CD14-positive monocyte (primary cell): ENCODE measurements around the gene STRN. TPM values are rescaled to one million over a fixed set of nuclear protein-coding genes. Genes with fewer than 3 reads are reported as not detected.

Source experiments
- DNase-seq, 3 donors: peaks; one replicate each; pipeline ENCODE4 v3.0.0-alpha.2; 2011 to 2022
- H2AFZ ChIP-seq: 2 replicates; pipeline ENCODE4 v1.6.0; 2012; ENCODE audit warnings: mild to moderate bottlenecking, low read depth, low read length, inconsistent platforms; ENCODE audit not compliant: insufficient read depth, poor library complexity, severe bottlenecking
- H3K27ac ChIP-seq, 2 donors: 1 replicate in 1 of 2; 2 replicates in 1 of 2; pipeline ENCODE4 v1.5.1; 2012 to 2013; ENCODE audit warnings: low read length in 2 of 2, control low read depth in 1 of 2, inconsistent platforms in 1 of 2, low read depth in 1 of 2, mild to moderate bottlenecking in 1 of 2
- H3K27me3 ChIP-seq, 2 donors: one replicate each; pipeline versions ENCODE4 v1.6.0 to v1.6.1; 2011 to 2013; ENCODE audit warnings: low read length in 2 of 2; ENCODE audit not compliant: control insufficient read depth in 2 of 2, insufficient read depth in 2 of 2
- H3K36me3 ChIP-seq, 2 donors: replicated peaks in 1 of 2; 1 replicate in 1 of 2; 2 replicates in 1 of 2; pipeline versions ENCODE4 v1.5.1 to v1.6.1; 2012 to 2013; ENCODE audit warnings: low read length in 2 of 2, control low read depth in 1 of 2, inconsistent platforms in 1 of 2, mild to moderate bottlenecking in 1 of 2; ENCODE audit not compliant: insufficient read depth in 2 of 2, control insufficient read depth in 1 of 2
- H3K4me1 ChIP-seq, 2 donors: 1 replicate in 1 of 2; 2 replicates in 1 of 2; pipeline versions ENCODE4 v1.5.1 to v1.6.1; 2012 to 2013; ENCODE audit warnings: low read length in 2 of 2, control low read depth in 1 of 2, inconsistent platforms in 1 of 2, mild to moderate bottlenecking in 1 of 2, moderate library complexity in 1 of 2; ENCODE audit not compliant: insufficient read depth in 2 of 2, control insufficient read depth in 1 of 2
- H3K4me2 ChIP-seq: replicated peaks from 2 replicates; pipeline ENCODE3; 2012; ENCODE audit warnings: low read length, moderate library complexity, mild to moderate bottlenecking; ENCODE audit not compliant: poor library complexity, severe bottlenecking; ENCODE audit errors: extremely low read depth
- H3K4me3 ChIP-seq, 3 experiments: fragments of 200-600 bp in 1 of 3; sonication (generic) in 1 of 3; replicated peaks in 1 of 3; 1 replicate in 2 of 3; 2 replicates in 1 of 3; pipeline ENCODE4 v1.5.1; 2011 to 2013; ENCODE audit warnings: low read length in 3 of 3, mild to moderate bottlenecking in 3 of 3, control low read depth in 2 of 3, low read depth in 2 of 3, inconsistent platforms in 1 of 3, moderate library complexity in 1 of 3
- H3K79me2 ChIP-seq: 2 replicates; pipeline ENCODE4 v1.6.0; 2012; ENCODE audit warnings: mild to moderate bottlenecking, control low read depth, inconsistent platforms, low read length, moderate library complexity; ENCODE audit not compliant: insufficient read depth
- H3K9ac ChIP-seq: 2 replicates; pipeline ENCODE4 v1.6.0; 2017; ENCODE audit warnings: low read length, mild to moderate bottlenecking; ENCODE audit not compliant: insufficient read depth, poor library complexity, severe bottlenecking
- H3K9me3 ChIP-seq, 2 donors: replicated peaks in 1 of 2; 1 replicate in 1 of 2; 2 replicates in 1 of 2; pipeline versions ENCODE4 v1.5.1 to v1.6.1; 2012 to 2013; ENCODE audit warnings: low read length in 2 of 2, control low read depth in 1 of 2; ENCODE audit not compliant: control insufficient read depth in 1 of 2, insufficient read depth in 1 of 2
- H4K20me1 ChIP-seq: 2 replicates; pipeline ENCODE4 v1.6.0; 2012; ENCODE audit warnings: mild to moderate bottlenecking, low read length, control low read depth, moderate library complexity; ENCODE audit not compliant: insufficient read depth
- H3K27ac Mint-ChIP-seq, 7 donors: one replicate each; pipeline ENCODE4 v1.8.0; 2020; ENCODE audit warnings: mild to moderate bottlenecking in 7 of 7, mixed read lengths in 7 of 7, moderate library complexity in 6 of 7, inconsistent platforms in 2 of 7
- H3K27me3 Mint-ChIP-seq, 3 donors: one replicate each; pipeline ENCODE4 v1.8.0; 2021 to 2022; ENCODE audit warnings: low read depth in 3 of 3, mild to moderate bottlenecking in 3 of 3, mixed read lengths in 3 of 3, moderate library complexity in 3 of 3, inconsistent platforms in 1 of 3
- H3K36me3 Mint-ChIP-seq, 2 donors: one replicate each; pipeline ENCODE4 v1.8.0; 2020; ENCODE audit warnings: mixed read lengths in 2 of 2, inconsistent platforms in 1 of 2, mild to moderate bottlenecking in 1 of 2
- H3K4me1 Mint-ChIP-seq: one replicate; pipeline ENCODE4 v1.8.0; 2020; ENCODE audit warnings: mild to moderate bottlenecking, mixed read lengths
- H3K4me3 Mint-ChIP-seq, 2 donors: one replicate each; pipeline ENCODE4 v1.8.0; 2020; ENCODE audit warnings: mild to moderate bottlenecking in 2 of 2, mixed read lengths in 2 of 2, moderate library complexity in 1 of 2
- H3K9me3 Mint-ChIP-seq, 7 donors: one replicate each; pipeline ENCODE4 v1.8.0; 2020 to 2022; ENCODE audit warnings: mixed read lengths in 7 of 7, mild to moderate bottlenecking in 6 of 7, moderate library complexity in 6 of 7, inconsistent platforms in 2 of 7
- CTCF ChIP-seq: fragments of 200-600 bp; IDR thresholded peaks from one replicate; pipeline ENCODE4 v1.8.0; 2022; ENCODE audit warnings: antibody characterized with exemption, mild to moderate bottlenecking
- WGBS: methylation state at CpG from one replicate; pipeline ENCODE4 v1.1.5; 2013; ENCODE audit warnings: missing lambda C conversion rate; ENCODE audit not compliant: insufficient coverage; 5-methylcytosine and 5-hydroxymethylcytosine counted together
- intact Hi-C, 2 donors: fragments of 100-400 bp; cut with micrococcal nuclease; formaldehyde crosslinking; loops; one replicate each; pipeline versions ENCODE4 v1.15.0 to v1.15.1; 2023
- polyA plus RNA-seq, 3 donors: library from polyadenylated mRNA; depleted of rRNA in 1 of 3; unstranded in 2 of 3; stranded (reverse) in 1 of 3; fragments of 300-500 nt in 2 of 3; fragments of >200 nt in 1 of 3; fragmentation: Illumina TruSeq in 2 of 3; gene quantifications; 1 replicate in 2 of 3; 2 replicates in 1 of 3; pipeline ENCODE4 v1.2.3, GENCODE V29; 2012 to 2021

The STRN gene
- polyA plus RNA-seq, 3 donors = 7.0 to 15.7 (median 10.7) TPM

- Histone ChIP-seq H4K20me1 (peaks cover 7% of the 10 kb centered on the region), H3K36me3 (peaks cover 19 to 46% of the 10 kb centered on the region in 2 donors), H3K79me2 (no peaks in the 10 kb centered on the region), H2AFZ (no peak overlapping the region), H3K4me1 (no peaks in the 10 kb centered on the region), H3K27ac (no peak overlapping the region), H3K4me3 (no peak overlapping the region), H3K4me2 (no peak overlapping the region), H3K9me3 (no peaks in the 10 kb centered on the region), H3K9ac (no peak overlapping the region), H3K27me3 (no peaks in the 10 kb centered on the region)
- Mint-ChIP-seq H3K27ac (no peak overlapping the region), H3K9me3 (no peaks in the 10 kb centered on the region), H3K4me1 (no peaks in the 10 kb centered on the region), H3K4me3 (no peak overlapping the region), H3K27me3 (no peaks in the 10 kb centered on the region), H3K36me3 (peaks cover 37 to 46% of the 10 kb centered on the region in 2 donors)
- 100% methylated on average over 1 of the region's 5 CpGs for WGBS
- DNase-seq = no peak
- intact Hi-C loops = no loop called here
- TF ChIP-seq CTCF = no peak
Observed at GRCh38 chr2:36902385-36903120, 63.8 kb downstream of the STRN start.

GRCh38 chr2:36892805-36893204 lies 73.5 kb downstream of the STRN start:
- H3K9ac ChIP-seq = no peak overlapping the region
- H3K4me1 Mint-ChIP-seq = peaks cover 8% of the 10 kb centered on the region
- H3K79me2 ChIP-seq = no peaks in the 10 kb centered on the region
- 100% methylated on average over 2 of the region's 7 CpGs for WGBS
- H3K9me3 Mint-ChIP-seq = peaks cover 0 to 2% (median 0%) of the 10 kb centered on the region in 7 donors
- no peaks in the 10 kb centered on the region for H3K9me3 ChIP-seq
- no peaks in the 10 kb centered on the region for H4K20me1 ChIP-seq
- H3K27ac Mint-ChIP-seq = no peak overlapping the region
- H3K36me3 ChIP-seq = peaks cover 24 to 56% of the 10 kb centered on the region in 2 donors
- no peak overlapping the region for H3K27ac ChIP-seq
- no peaks in the 10 kb centered on the region for H3K27me3 ChIP-seq
- no peak for TF ChIP-seq CTCF
- no peak overlapping the region for H3K4me3 Mint-ChIP-seq
- H3K4me1 ChIP-seq = peaks cover 3 to 9% of the 10 kb centered on the region in 2 donors
- no peaks in the 10 kb centered on the region for H3K27me3 Mint-ChIP-seq
- no peak overlapping the region for H2AFZ ChIP-seq
- DNase-seq = no peak
- H3K4me3 ChIP-seq = no peak overlapping the region
- H3K36me3 Mint-ChIP-seq = peaks cover 32 to 59% of the 10 kb centered on the region in 2 donors
- H3K4me2 ChIP-seq = no peak overlapping the region
- intact Hi-C loops = no loop called here
